Measurements from ENCODE around the gene IQCN.

Gene IQCN

DNA sequence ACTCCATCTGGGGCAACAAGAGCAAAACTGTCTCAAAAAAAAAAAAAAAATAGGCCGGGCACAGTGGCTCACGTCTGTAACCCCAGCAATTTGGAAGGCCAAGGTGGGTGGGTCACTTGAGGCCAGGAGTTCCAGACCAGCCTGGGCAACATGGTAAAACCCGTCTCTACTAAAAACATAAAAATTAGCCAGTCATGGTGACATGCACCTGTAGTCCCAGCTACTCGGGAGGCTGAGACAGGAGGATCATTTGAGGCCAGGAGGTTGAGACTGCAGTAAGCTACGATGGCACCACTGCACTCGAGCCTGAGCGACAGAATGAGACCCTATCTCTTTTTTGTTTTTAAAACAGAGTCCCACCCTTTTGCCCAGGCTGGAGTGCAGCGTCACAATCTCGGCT lies 3.9 kb downstream of the IQCN start:
- no peaks in the 10 kb centered on the region for H3K9me3 ChIP-seq (ENCODE audit: control insufficient read depth in 1 of 2, low read length in 2 of 2)
- no peak overlapping the region for H3K27ac ChIP-seq (ENCODE audit: low read length)
- H3K36me3 ChIP-seq (ENCODE audit: control insufficient read depth in 1 of 2, insufficient read depth in 2 of 2, low read length in 2 of 2) = peaks cover 5 to 29% of the 10 kb centered on the region in 2 donors
- no peak overlapping the region for H3K4me3 ChIP-seq (ENCODE audit: low read depth in 1 of 2, low read length in 2 of 2)
- H3K4me1 ChIP-seq (ENCODE audit: control insufficient read depth in 1 of 2, insufficient read depth in 2 of 2, low read length in 2 of 2) = peaks cover 6 to 12% of the 10 kb centered on the region in 2 donors
- no peaks in the 10 kb centered on the region for H3K27me3 ChIP-seq (ENCODE audit: low read depth, low read length)

DNA sequence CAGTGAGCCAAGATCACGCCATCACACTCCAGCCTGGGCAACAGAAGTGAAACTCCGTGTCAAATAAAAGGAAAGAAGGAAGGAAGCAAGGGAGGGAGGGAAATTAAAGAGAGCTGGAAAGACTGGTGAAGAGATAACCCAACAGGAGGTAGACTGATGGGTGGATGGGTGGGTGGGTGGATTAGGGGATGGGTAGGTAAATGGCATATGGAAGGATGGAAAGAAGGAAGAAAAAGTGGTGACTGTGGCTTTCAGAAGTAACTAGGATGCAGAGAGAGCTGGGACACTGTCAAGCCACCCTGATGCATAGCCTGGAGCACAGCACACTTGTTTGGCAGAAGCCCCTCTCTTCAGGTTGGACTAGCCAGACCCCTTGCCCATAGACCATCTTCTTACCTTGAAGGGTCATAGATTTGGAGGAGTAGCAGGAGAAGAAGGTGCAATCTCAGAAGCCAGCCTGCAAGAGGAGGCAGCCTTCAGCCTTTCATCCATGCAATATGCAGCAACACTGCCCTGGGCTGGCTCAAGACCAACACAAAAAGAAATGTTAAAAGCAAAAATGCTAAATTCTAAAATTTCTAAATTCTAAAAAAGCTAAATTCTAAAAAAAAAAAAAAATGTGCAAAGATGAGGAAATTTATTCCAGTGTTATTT lies 5.1 kb downstream of the IQCN start:
- Histone ChIP-seq H3K36me3 (ENCODE audit: control insufficient read depth in 1 of 2, insufficient read depth in 2 of 2, low read length in 2 of 2) (peaks cover 9 to 40% of the 10 kb centered on the region in 2 donors), H3K27me3 (ENCODE audit: low read depth, low read length) (no peaks in the 10 kb centered on the region), H3K4me1 (ENCODE audit: control insufficient read depth in 1 of 2, insufficient read depth in 2 of 2, low read length in 2 of 2) (peaks cover 0 to under 1% of the 10 kb centered on the region in 2 donors), H3K27ac (ENCODE audit: low read length) (no peak overlapping the region), H3K4me3 (ENCODE audit: low read depth in 1 of 2, low read length in 2 of 2) (no peak overlapping the region), H3K9me3 (ENCODE audit: control insufficient read depth in 1 of 2, low read length in 2 of 2) (no peaks in the 10 kb centered on the region)

DNA sequence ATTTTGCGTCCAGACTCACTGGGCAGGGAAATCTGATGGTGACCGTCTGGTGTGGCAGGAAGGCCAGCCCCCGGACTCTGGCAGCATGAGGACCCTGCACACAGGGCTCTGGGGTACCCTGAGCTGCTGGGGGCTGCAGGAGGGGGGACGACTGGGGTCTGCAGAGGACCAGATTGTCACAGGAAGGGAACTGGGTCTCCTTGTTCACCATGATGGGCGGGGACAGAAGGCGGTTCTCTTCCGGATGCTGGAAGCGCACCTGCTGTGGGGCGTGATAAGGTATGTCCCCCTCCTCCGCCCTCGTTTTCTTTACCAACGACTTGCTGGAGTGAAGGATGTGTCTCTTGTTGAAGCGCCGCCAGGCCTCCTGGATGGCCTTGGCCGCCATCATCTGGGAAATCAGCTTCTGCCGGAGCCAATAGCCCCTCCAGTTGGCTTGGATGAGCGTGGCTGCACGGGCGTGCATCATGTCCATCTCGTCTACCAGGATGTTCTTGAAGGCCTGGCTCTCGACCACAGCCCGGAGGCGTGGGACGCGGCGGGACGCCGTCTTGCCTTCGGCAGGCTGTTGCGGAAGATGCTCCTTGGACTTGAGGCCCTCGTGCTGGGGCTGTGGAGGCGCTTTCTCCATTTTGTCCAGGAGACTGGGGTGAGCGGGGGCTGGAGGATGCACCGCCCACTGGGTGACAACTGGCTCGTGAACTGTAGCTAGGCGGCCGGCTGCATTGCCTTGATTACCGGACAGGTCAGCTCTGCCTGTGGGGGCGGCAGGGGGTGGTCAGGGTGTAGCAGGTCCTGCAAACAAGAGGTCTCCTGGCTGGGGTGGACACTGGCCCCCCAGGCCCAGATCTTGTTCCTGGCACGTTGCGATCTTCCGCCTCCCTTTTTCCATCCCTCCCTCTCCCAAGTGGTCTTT lies 7.2 kb downstream of the IQCN start:
- Histone ChIP-seq H3K36me3 (ENCODE audit: control insufficient read depth in 1 of 2, insufficient read depth in 2 of 2, low read length in 2 of 2) (peaks cover 9 to 49% of the 10 kb centered on the region in 2 donors), H3K9me3 (ENCODE audit: control insufficient read depth in 1 of 2, low read length in 2 of 2) (no peaks in the 10 kb centered on the region), H3K27me3 (ENCODE audit: low read depth, low read length) (no peaks in the 10 kb centered on the region), H3K4me1 (ENCODE audit: control insufficient read depth in 1 of 2, insufficient read depth in 2 of 2, low read length in 2 of 2) (no peaks in the 10 kb centered on the region), H3K4me3 (ENCODE audit: low read depth in 1 of 2, low read length in 2 of 2) (no peak overlapping the region), H3K27ac (ENCODE audit: low read length) (no peak overlapping the region)

DNA sequence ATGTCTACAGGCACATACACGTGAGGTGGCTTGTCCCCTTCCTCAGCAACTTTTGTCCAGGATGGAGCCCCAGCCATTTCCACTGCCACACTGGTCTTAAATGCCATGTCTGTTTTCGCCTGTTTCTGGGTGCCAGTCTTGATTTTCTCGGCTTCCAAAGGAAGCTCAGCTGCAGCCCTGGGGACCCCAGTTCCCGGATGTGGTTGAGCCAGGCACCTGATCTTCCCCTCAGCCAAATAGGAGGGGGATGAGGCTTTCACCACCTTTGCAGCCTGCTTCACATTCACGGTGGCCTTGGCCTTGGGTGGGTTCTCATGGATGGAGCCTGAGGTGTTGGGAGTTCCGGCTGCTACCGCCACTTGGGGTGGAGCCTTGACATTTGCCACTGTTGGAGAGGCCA lies 8.7 kb downstream of the IQCN start:
- Histone ChIP-seq H3K4me1 (ENCODE audit: control insufficient read depth in 1 of 2, insufficient read depth in 2 of 2, low read length in 2 of 2) (no peaks in the 10 kb centered on the region), H3K27me3 (ENCODE audit: low read depth, low read length) (no peaks in the 10 kb centered on the region), H3K36me3 (ENCODE audit: control insufficient read depth in 1 of 2, insufficient read depth in 2 of 2, low read length in 2 of 2) (peaks cover 9 to 49% of the 10 kb centered on the region in 2 donors), H3K27ac (ENCODE audit: low read length) (no peak overlapping the region), H3K9me3 (ENCODE audit: control insufficient read depth in 1 of 2, low read length in 2 of 2) (no peaks in the 10 kb centered on the region), H3K4me3 (ENCODE audit: low read depth in 1 of 2, low read length in 2 of 2) (no peak overlapping the region)

DNA sequence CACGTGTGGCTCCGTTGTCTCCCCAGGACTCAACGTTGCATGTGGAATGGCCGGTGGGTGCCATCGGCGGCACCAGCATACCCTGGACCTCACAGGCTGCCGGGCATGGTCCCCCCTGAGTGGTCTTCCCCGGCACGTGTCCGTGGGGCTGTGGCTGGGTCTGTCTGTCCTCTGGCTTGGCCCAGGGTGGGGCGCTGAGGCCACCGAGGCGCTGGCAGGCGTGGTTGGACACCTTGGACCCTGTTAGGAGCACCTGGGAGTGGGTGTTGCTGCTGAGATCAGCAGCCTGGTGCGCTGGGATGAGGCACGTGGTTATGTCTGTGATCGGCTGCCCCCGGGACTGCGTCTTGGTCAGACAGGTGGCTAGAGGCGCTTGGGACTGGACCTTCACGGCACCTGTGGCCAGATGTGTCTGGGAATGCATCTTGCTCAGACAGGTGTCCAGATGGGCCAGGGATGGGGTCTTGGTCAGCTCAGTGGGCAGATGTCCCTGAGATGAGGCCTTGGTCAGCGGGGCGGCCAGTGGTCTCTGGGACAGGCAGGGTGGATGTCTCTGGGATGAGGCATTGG lies 9.2 kb downstream of the IQCN start:
- Histone ChIP-seq H3K4me1 (ENCODE audit: control insufficient read depth in 1 of 2, insufficient read depth in 2 of 2, low read length in 2 of 2) (no peaks in the 10 kb centered on the region), H3K36me3 (ENCODE audit: control insufficient read depth in 1 of 2, insufficient read depth in 2 of 2, low read length in 2 of 2) (peaks cover 9 to 49% of the 10 kb centered on the region in 2 donors)

DNA sequence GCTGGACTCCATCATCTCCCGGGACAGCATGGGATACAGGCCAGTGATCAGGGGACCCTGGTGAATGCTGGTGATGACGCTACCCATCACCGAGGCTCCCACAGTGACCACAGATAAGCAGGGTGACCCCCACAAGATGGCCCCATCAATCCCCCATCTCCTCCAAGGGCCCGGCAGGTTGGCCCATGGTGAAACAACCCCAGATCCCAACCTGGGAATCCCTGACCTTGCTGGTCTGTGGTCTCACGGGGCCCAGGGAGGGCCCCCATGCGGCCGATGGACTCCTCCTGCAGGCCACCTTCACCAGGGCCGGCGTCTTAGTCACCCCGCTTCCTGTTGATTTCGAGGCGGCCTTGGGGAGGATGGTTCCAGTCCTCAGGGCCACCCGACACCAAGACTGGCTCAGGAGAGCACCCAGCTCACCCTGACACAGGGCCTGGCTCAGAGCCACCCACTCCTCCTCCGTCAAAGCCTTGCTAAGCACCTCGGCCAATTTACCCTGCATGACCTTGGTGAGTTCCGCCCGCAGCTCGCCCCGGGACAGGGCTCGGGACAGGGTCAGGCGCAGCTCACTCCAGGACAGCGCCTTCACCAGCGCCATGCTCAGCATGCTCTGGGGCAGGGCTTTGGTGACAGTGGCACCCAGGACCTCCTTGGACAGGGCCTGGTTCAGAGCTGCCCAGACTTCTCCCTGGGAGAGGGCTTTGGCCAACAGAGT lies 10.0 kb downstream of the IQCN start:
- Histone ChIP-seq H3K4me1 (ENCODE audit: control insufficient read depth in 1 of 2, insufficient read depth in 2 of 2, low read length in 2 of 2) (no peaks in the 10 kb centered on the region), H3K4me3 (ENCODE audit: low read depth in 1 of 2, low read length in 2 of 2) (no peak overlapping the region), H3K27me3 (ENCODE audit: low read depth, low read length) (no peaks in the 10 kb centered on the region), H3K9me3 (ENCODE audit: control insufficient read depth in 1 of 2, low read length in 2 of 2) (no peaks in the 10 kb centered on the region), H3K36me3 (ENCODE audit: control insufficient read depth in 1 of 2, insufficient read depth in 2 of 2, low read length in 2 of 2) (peaks cover 9 to 49% of the 10 kb centered on the region in 2 donors), H3K27ac (ENCODE audit: low read length) (no peak overlapping the region)

More for the DNA sequence above, 9.2 kb downstream of the IQCN start:
- Histone ChIP-seq H3K27me3 (ENCODE audit: low read depth, low read length) (no peaks in the 10 kb centered on the region), H3K9me3 (ENCODE audit: control insufficient read depth in 1 of 2, low read length in 2 of 2) (no peaks in the 10 kb centered on the region), H3K4me3 (ENCODE audit: low read depth in 1 of 2, low read length in 2 of 2) (no peak overlapping the region), H3K27ac (ENCODE audit: low read length) (no peak overlapping the region)

DNA sequence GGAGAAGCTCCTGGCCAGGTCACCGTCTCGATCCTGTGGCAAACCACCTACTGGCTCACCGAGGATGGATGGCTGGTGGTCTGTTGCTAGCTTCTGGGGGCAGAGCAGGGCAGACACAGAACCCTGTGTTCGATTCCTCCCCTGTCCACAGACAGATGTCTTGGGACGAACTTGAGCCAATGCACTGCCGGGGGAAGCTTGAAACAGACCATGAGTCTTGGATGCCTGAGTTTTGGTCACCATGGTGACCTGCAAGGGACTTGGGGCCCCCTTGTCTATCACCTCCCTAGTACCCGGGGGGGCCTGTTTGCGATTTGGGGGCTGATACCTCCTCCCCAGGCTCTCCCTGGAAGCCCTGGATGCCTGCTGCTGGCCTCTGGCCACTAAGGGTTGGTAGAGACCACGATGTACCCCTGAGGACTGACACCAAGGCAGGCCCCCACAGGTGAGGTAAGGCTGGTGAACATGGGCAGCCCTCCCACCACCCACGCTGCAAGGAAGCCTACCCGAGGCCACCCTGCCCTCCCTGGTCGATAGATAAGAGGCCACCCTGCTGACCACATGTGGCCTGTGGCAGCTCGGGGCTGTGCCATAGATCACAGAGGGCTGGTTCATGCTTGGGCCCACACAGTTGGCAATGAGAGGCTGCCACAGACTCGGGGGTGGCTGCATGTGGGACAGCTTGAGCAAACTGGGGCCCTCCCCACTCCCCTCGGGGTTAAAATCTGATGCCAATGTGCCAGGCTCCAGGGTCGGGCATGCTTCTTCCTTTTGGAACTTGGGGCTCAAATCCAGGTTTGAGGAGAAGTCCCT lies 10.7 kb downstream of the IQCN start:
- Histone ChIP-seq H3K27ac (ENCODE audit: low read length) (no peak overlapping the region), H3K4me3 (ENCODE audit: low read depth in 1 of 2, low read length in 2 of 2) (no peak overlapping the region), H3K9me3 (ENCODE audit: control insufficient read depth in 1 of 2, low read length in 2 of 2) (no peaks in the 10 kb centered on the region), H3K4me1 (ENCODE audit: control insufficient read depth in 1 of 2, insufficient read depth in 2 of 2, low read length in 2 of 2) (no peaks in the 10 kb centered on the region), H3K27me3 (ENCODE audit: low read depth, low read length) (no peaks in the 10 kb centered on the region), H3K36me3 (ENCODE audit: control insufficient read depth in 1 of 2, insufficient read depth in 2 of 2, low read length in 2 of 2) (peaks cover 9 to 49% of the 10 kb centered on the region in 2 donors)

DNA sequence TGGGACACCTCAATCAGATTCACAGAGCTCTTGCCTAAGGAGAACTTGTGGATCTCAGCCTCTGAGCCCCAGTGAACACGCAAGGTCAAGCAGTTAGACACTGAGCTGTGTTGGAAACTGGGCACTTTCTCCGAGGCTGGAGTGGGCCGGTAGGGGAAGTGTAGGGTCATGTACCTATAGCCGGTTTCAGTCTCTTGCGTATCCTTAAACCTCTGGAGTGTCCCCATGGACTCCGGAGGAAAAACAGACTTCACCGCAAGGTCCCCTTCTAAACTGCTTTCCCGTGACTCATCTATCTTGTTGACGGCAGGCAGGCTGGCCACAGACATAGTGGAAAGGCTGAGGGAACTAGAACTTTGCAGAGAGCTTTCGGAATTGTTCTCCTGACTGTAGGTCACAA lies 11.3 kb downstream of the IQCN start:
- Histone ChIP-seq H3K36me3 (ENCODE audit: control insufficient read depth in 1 of 2, insufficient read depth in 2 of 2, low read length in 2 of 2) (peaks cover 9 to 44% of the 10 kb centered on the region in 2 donors), H3K9me3 (ENCODE audit: control insufficient read depth in 1 of 2, low read length in 2 of 2) (no peaks in the 10 kb centered on the region), H3K27me3 (ENCODE audit: low read depth, low read length) (no peaks in the 10 kb centered on the region), H3K27ac (ENCODE audit: low read length) (no peak overlapping the region), H3K4me1 (ENCODE audit: control insufficient read depth in 1 of 2, insufficient read depth in 2 of 2, low read length in 2 of 2) (no peaks in the 10 kb centered on the region), H3K4me3 (ENCODE audit: low read depth in 1 of 2, low read length in 2 of 2) (no peak overlapping the region)

DNA sequence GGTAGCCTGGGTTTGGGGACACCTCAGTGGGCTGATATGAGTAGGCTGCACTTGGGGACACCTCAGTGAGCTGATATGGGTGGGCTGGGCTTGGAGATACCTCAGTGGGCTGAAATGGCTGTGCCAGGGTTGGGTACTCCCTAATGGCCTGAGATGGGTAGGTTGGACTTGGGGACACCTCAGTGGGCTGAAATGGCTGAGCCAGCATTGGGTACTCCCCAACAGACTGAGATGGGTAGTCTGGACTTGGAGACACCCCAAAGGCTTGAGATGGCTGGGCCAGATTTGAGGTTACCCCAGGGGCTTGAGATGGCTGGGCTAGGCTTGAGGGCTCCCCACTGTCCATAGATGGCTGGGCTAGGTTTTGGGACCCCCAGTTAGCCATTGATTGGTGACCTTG lies 12.1 kb downstream of the IQCN start:
- Histone ChIP-seq H3K36me3 (ENCODE audit: control insufficient read depth in 1 of 2, insufficient read depth in 2 of 2, low read length in 2 of 2) (peaks cover 9 to 46% of the 10 kb centered on the region in 2 donors), H3K27me3 (ENCODE audit: low read depth, low read length) (no peaks in the 10 kb centered on the region), H3K9me3 (ENCODE audit: control insufficient read depth in 1 of 2, low read length in 2 of 2) (no peaks in the 10 kb centered on the region), H3K4me3 (ENCODE audit: low read depth in 1 of 2, low read length in 2 of 2) (no peak overlapping the region), H3K27ac (ENCODE audit: low read length) (no peak overlapping the region), H3K4me1 (ENCODE audit: control insufficient read depth in 1 of 2, insufficient read depth in 2 of 2, low read length in 2 of 2) (no peaks in the 10 kb centered on the region)

DNA sequence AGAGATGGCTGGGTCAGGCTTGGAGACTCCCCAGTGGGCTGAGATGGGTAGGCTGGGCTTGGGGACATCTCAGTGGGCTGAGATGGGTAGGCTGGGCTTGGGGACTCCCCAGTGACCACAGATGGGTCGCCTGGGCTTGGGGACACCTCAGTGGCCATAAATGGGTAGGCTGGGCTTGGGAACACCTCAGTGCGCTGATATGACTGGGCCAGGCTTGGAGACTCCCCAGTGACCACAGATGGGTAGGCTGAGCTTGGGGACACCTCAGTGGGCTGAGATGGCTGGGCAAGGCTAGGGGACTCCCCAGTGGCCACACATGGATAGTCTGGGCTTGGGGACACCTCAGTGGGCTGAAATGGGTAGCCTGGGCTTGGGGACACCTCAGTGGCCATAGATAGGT lies 12.8 kb downstream of the IQCN start:
- H3K9me3 ChIP-seq (ENCODE audit: control insufficient read depth in 1 of 2, low read length in 2 of 2) = no peaks in the 10 kb centered on the region
- H3K4me3 ChIP-seq (ENCODE audit: low read depth in 1 of 2, low read length in 2 of 2) = no peak overlapping the region
- H3K4me1 ChIP-seq (ENCODE audit: control insufficient read depth in 1 of 2, insufficient read depth in 2 of 2, low read length in 2 of 2) = no peaks in the 10 kb centered on the region
- no peak overlapping the region for H3K27ac ChIP-seq (ENCODE audit: low read length)
- no peaks in the 10 kb centered on the region for H3K27me3 ChIP-seq (ENCODE audit: low read depth, low read length)
- H3K36me3 ChIP-seq (ENCODE audit: control insufficient read depth in 1 of 2, insufficient read depth in 2 of 2, low read length in 2 of 2) = peaks cover 9 to 45% of the 10 kb centered on the region in 2 donors
